MM.1S (cell line): Measurements from ENCODE around the gene SERPINB7.

Experiments
- CTCF ChIP-seq: fragments of 300-600 bp; sonication (generic); IDR thresholded peaks from 2 replicates; pipeline ENCODE4 v1.5.1; 2016; ENCODE audit warnings: antibody characterized with exemption, low read length, mixed read lengths
- EZH2 ChIP-seq: fragments of 300-600 bp; sonication (generic); optimal IDR thresholded peaks from 2 replicates; pipeline ENCODE3; 2017; ENCODE audit warnings: low read depth, mild to moderate bottlenecking, antibody characterized with exemption, low read length, mixed read lengths

- no peak for TF ChIP-seq CTCF
- TF ChIP-seq EZH2 = no peak
These were observed 45.5 kb downstream of the SERPINB7 start for GRCh38 chr18:63820694-63821093.
